PC-3 (cell line): ENCODE measurements around the gene TPD52L1. TPM values are rescaled to one million over a fixed set of nuclear protein-coding genes. Genes with fewer than 3 reads are reported as not detected.
A peak's percentile ranks its signal among the peaks of the same experiment; 100 is the strongest.

Experiments used
- ATAC-seq: fragments of 200-7000 bp; cut with Tn5 transposase; 2 replicates; pipeline ENCODE4 v1.9.1; 2020; ENCODE audit warnings: mild to moderate bottlenecking, moderate library complexity
- BruUV-seq: library from RNA; stranded (reverse); fragments of 400-500 nt; replicated peaks from 2 replicates; lab custom pipeline; 2021; lab: Mats Ljungman, UMichigan
- CTCF ChIA-PET: fragments of 300-600 bp; sonication (Branson Sonifier 250); formaldehyde crosslinking; loops from one replicate; lab custom pipeline; 2022; ENCODE audit warnings: antibody characterized with exemption; lab: Charles Lee
- POLR2A ChIA-PET: fragments of 300-600 bp; sonication (Branson Sonifier 250); formaldehyde crosslinking; loops from one replicate; lab custom pipeline; 2022; ENCODE audit warnings: antibody characterized with exemption; ENCODE audit not compliant: unreplicated experiment; lab: Charles Lee
- DNase-seq: peaks from one replicate; pipeline ENCODE4 v3.0.0-alpha.2; 2015
- H2AFZ ChIP-seq: fragments of 300-600 bp; sonication (generic); 2 replicates; pipeline ENCODE4 v1.6.0; 2016; ENCODE audit warnings: antibody characterized with exemption, low read length
- H3F3A ChIP-seq: fragments of 300-600 bp; sonication (generic); one replicate; pipeline ENCODE4 v1.6.0; 2017; ENCODE audit warnings: antibody characterized with exemption, low read length, control low read depth, mild to moderate bottlenecking; ENCODE audit not compliant: unreplicated experiment
- H3K27ac ChIP-seq: fragments of 300-600 bp; sonication (generic); 2 replicates; pipeline ENCODE4 v1.5.1; 2016; ENCODE audit warnings: mild to moderate bottlenecking, low read length
- H3K27me3 ChIP-seq: fragments of 300-600 bp; sonication (generic); 2 replicates; pipeline ENCODE4 v1.6.1; 2016; ENCODE audit warnings: low read length, mixed read lengths
- H3K36me3 ChIP-seq: fragments of 300-600 bp; sonication (generic); 2 replicates; pipeline ENCODE4 v1.6.1; 2016; ENCODE audit warnings: low read depth, mixed run types, low read length, mixed read lengths
- H3K4me1 ChIP-seq: fragments of 300-600 bp; sonication (generic); 2 replicates; pipeline ENCODE4 v1.5.1; 2016; ENCODE audit warnings: low read length; ENCODE audit not compliant: insufficient read depth
- H3K4me2 ChIP-seq: fragments of 300-600 bp; sonication (generic); 2 replicates; pipeline ENCODE4 v1.6.0; 2016; ENCODE audit warnings: low read length
- H3K4me3 ChIP-seq: fragments of 300-600 bp; sonication (generic); 2 replicates; pipeline ENCODE4 v1.5.1; 2016; ENCODE audit warnings: mild to moderate bottlenecking, low read length, mixed read lengths
- H3K79me2 ChIP-seq: fragments of 300-600 bp; sonication (generic); 2 replicates; pipeline ENCODE4 v1.6.1; 2017; ENCODE audit warnings: low read length, mixed read lengths
- H3K9ac ChIP-seq: fragments of 300-600 bp; sonication (generic); 2 replicates; pipeline ENCODE4 v1.6.0; 2016; ENCODE audit warnings: mild to moderate bottlenecking, low read length
- H3K9me2 ChIP-seq: fragments of 300-600 bp; sonication (generic); replicated peaks from 2 replicates; pipeline ENCODE4 v1.6.1; 2016; ENCODE audit warnings: mixed run types, low read length, mixed read lengths
- H3K9me3 ChIP-seq: fragments of 300-600 bp; sonication (generic); 2 replicates; pipeline ENCODE4 v1.6.1; 2016; ENCODE audit warnings: low read length, mixed read lengths
- H4K20me1 ChIP-seq: fragments of 300-600 bp; sonication (generic); 2 replicates; pipeline ENCODE4 v1.6.1; 2016; ENCODE audit warnings: low read length, mixed read lengths
- CTCF ChIP-seq: fragments of 300-600 bp; sonication (generic); conservative IDR thresholded peaks from 2 replicates; pipeline ENCODE4 v1.5.1; 2017; ENCODE audit warnings: antibody characterized with exemption, low read depth, mild to moderate bottlenecking, low read length
- EZH2 ChIP-seq: fragments of 300-600 bp; sonication (generic); IDR thresholded peaks from one replicate; pipeline ENCODE4 v1.6.1; 2017; ENCODE audit warnings: antibody characterized with exemption, mild to moderate bottlenecking, low read length; ENCODE audit not compliant: unreplicated experiment
- EZH2phosphoT487 ChIP-seq: fragments of 300-600 bp; sonication (generic); IDR thresholded peaks from 2 replicates; pipeline ENCODE4 v1.6.1; 2018; ENCODE audit warnings: mild to moderate bottlenecking, antibody characterized with exemption, low read length, borderline replicate concordance
- intact Hi-C: fragments of 100-400 bp; cut with micrococcal nuclease; formaldehyde crosslinking; loops from 2 replicates; pipeline ENCODE4 v1.9.0; 2023
- total RNA-seq: library from RNA; depleted of rRNA; stranded (reverse); fragments of >200 nt; gene quantifications from 2 replicates; pipeline ENCODE4 v1.2.3, GENCODE V29; 2014

TPD52L1 gene
- total RNA-seq, 1 experiment from 2014 or later = 39.4 TPM

DNA sequence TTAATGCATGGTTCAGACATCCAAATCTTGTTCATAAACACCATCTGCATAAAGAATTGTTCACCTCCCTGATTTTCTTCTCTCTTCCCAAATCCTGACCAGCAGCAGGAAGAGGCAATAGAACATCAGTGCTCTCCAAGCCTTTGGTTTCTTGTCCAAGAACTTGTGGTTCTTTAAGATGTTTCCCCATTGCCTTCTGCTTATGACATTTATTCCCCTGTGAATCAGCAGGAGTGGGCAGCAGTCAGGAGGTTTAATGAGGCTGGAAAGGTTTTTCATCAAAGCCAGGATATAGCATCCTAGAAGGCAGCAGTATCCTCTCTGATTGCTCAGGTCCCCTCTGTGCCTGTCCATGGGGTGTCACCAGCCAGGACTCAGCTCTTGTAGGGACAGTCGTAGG is 142.9 kb downstream of the TPD52L1 start:
- H3K9me2 ChIP-seq = no peaks in the 10 kb centered on the region
- H2AFZ ChIP-seq = no peak overlapping the region
- intact Hi-C loops = no loop called here
- peaks cover 22% of the 10 kb centered on the region for H3K79me2 ChIP-seq
- no peaks in the 10 kb centered on the region for H3K9me3 ChIP-seq
- H3K27me3 ChIP-seq = no peaks in the 10 kb centered on the region
- ATAC-seq (no peak), DNase-seq (no peak)
- no peaks in the 10 kb centered on the region for H3F3A ChIP-seq
- TF ChIP-seq EZH2phosphoT487 (no peak), EZH2 (no peak), CTCF (no peak)
- H3K36me3 ChIP-seq = peaks cover 10% of the 10 kb centered on the region
- peaks cover 8% of the 10 kb centered on the region for H3K4me1 ChIP-seq
- no peaks in the 10 kb centered on the region for H4K20me1 ChIP-seq
- no peak overlapping the region for H3K9ac ChIP-seq
- H3K4me3 ChIP-seq = no peak overlapping the region
- no peak overlapping the region for H3K4me2 ChIP-seq
- CTCF ChIA-PET = interaction anchor here (0.6 kb wide), 1 partner anchor 100 kb away, joined by 3 read pairs; no protein-coding TSS in a partner anchor
- no peak overlapping the region for H3K27ac ChIP-seq
- POLR2A ChIA-PET = no interaction called here
- no TSS peak for BruUV-seq

- no peak overlapping the region for H3K4me2 ChIP-seq
- peaks cover 8% of the 10 kb centered on the region for H3K4me1 ChIP-seq
- POLR2A ChIA-PET = no interaction called here
- no peak overlapping the region for H2AFZ ChIP-seq
- no peak overlapping the region for H3K4me3 ChIP-seq
- H3K9ac ChIP-seq = no peak overlapping the region
- H3K27me3 ChIP-seq = no peaks in the 10 kb centered on the region
- H3K9me2 ChIP-seq = no peaks in the 10 kb centered on the region
- H3F3A ChIP-seq = no peaks in the 10 kb centered on the region
- CTCF ChIA-PET = no interaction called here
- H3K79me2 ChIP-seq = peaks cover 22% of the 10 kb centered on the region
- TF ChIP-seq EZH2 (no peak), CTCF (no peak), EZH2phosphoT487 (no peak)
- H3K9me3 ChIP-seq = no peaks in the 10 kb centered on the region
- H3K36me3 ChIP-seq = peaks cover 10% of the 10 kb centered on the region
- no peak for ATAC-seq
- intact Hi-C loops = no loop called here
- no peak overlapping the region for H3K27ac ChIP-seq
- H4K20me1 ChIP-seq = no peaks in the 10 kb centered on the region
- no peak for DNase-seq
- BruUV-seq = no TSS peak
Measured at GRCh38 chr6:125299257-125299656, 145.7 kb downstream of the TPD52L1 start.

DNA sequence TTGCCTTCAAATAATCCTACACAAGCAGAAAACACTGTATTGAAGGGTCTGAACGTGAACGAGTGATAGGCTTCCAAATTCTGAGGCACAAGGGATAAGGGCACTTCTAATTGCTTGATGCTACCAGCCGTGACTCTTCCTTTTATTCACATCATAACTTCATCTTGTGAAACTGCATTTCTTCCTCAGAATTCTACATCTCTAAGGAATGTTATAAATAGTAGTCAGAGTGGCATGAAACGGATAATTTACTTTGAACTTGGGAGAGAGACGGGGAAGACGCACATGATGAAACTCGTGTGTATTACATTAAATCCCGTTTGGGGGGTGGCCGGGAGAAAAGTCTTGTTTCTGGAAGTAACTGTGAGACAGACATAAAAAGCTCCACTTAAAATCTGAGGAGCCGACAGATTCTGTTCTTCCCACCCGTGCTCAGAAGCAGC is 147.4 kb downstream of the TPD52L1 start:
- Histone ChIP-seq H3K9me2 (no peaks in the 10 kb centered on the region), H3K27ac (no peak overlapping the region), H3K9ac (peak overlapping the region; percentile 92), H3K27me3 (no peaks in the 10 kb centered on the region), H3K4me1 (peaks cover 8% of the 10 kb centered on the region), H3K4me2 (peak overlapping the region; percentile 93), H3K36me3 (peaks cover 10% of the 10 kb centered on the region; the same call in 1 of the 2 replicates), H4K20me1 (no peaks in the 10 kb centered on the region), H2AFZ (peak overlapping the region; percentile 85), H3F3A (no peaks in the 10 kb centered on the region), H3K9me3 (no peaks in the 10 kb centered on the region), H3K79me2 (peaks cover 22% of the 10 kb centered on the region), H3K4me3 (peak overlapping the region; percentile 70)
- POLR2A ChIA-PET = no interaction called here
- CTCF ChIA-PET = interaction anchor here (0.9 kb wide), 1 partner anchor 99 kb away, joined by 3 read pairs; no protein-coding TSS in a partner anchor
- no TSS peak for BruUV-seq
- ATAC-seq = peak; percentile 10; the same call in 1 of the 2 replicates
- TF ChIP-seq CTCF (no peak), EZH2 (no peak), EZH2phosphoT487 (no peak)
- intact Hi-C loops = loop anchor here (1.0 to 5.0 kb wide), 2 partner anchors 99 to 148 kb away; partner anchors contain the start of gene TPD52L1
- peak; percentile 5 for DNase-seq
